Activated CD4-positive, alpha-beta T cell treated with anti-CD3 and anti-CD28 coated beads, Interleukin-2, amount 10 ng/mL, durations not matched to agents 24 days and 14 days (primary cell): ENCODE data around the gene FCER2. TPM values are rescaled to one million over a fixed set of nuclear protein-coding genes. Genes with fewer than 3 reads are reported as not detected.

Experiments
- DNase-seq: peaks from one replicate; pipeline ENCODE4 v3.0.0; 2022
- H3K27ac Mint-ChIP-seq: one replicate; pipeline ENCODE4 v1.8.0; 2022; ENCODE audit warnings: mild to moderate bottlenecking, mixed read lengths
- H3K27me3 Mint-ChIP-seq: one replicate; pipeline ENCODE4 v1.8.0; 2022; ENCODE audit warnings: mixed read lengths
- H3K36me3 Mint-ChIP-seq: one replicate; pipeline ENCODE4 v1.8.0; 2022; ENCODE audit warnings: low read depth, mild to moderate bottlenecking, mixed read lengths
- H3K4me1 Mint-ChIP-seq: one replicate; pipeline ENCODE4 v1.8.0; 2021; ENCODE audit warnings: mixed read lengths
- H3K4me3 Mint-ChIP-seq: one replicate; pipeline ENCODE4 v1.8.0; 2022; ENCODE audit warnings: mild to moderate bottlenecking, moderate library complexity, mixed read lengths
- H3K9me3 Mint-ChIP-seq: one replicate; pipeline ENCODE4 v1.8.0; 2021; ENCODE audit warnings: mixed read lengths
- intact Hi-C: fragments of 100-400 bp; cut with micrococcal nuclease; formaldehyde crosslinking; loops from one replicate; pipeline ENCODE4 v1.15.1; 2023
- total RNA-seq: library from RNA; stranded (reverse); gene quantifications from 2 replicates; pipeline ENCODE4 v1.2.3, GENCODE V29; 2022

FCER2 gene
- total RNA-seq, 1 donor from 2014 or later: not detected

DNA sequence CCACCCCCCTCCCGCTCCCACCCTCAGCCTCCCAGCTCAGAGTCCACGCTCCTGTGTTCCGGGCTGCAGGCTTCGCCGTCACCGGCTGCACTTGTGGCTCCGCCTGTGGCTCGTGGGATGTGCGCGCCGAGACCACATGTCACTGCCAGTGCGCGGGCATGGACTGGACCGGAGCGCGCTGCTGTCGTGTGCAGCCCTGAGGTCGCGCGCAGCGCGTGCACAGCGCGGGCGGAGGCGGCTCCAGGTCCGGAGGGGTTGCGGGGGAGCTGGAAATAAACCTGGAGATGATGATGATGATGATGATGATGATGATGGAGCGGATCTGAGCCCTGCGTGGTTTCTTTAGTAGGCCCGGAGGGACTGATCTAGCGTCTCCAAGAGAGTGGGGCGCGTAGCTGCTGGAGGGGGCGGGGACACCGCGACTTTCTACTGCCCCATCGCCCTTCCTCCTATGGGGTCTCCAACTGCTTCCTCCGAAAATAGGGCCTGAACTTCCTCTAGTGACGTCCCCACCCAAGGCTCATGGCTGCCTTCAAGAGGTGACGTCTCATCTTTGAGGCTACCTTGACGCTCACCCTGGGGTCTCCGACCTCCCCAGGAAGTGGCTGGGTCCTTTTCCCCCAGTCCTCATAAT is 31.7 kb downstream of the FCER2 start:
- peaks cover 32% of the 10 kb centered on the region for H3K27me3 Mint-ChIP-seq
- H3K36me3 Mint-ChIP-seq: no peaks in the 10 kb centered on the region
- DNase-seq: peak; percentile 78
- no peaks in the 10 kb centered on the region for H3K9me3 Mint-ChIP-seq
- H3K4me1 Mint-ChIP-seq: peaks cover 14% of the 10 kb centered on the region
- H3K27ac Mint-ChIP-seq: no peak overlapping the region
- intact Hi-C loops: no loop called here
- H3K4me3 Mint-ChIP-seq: peak overlapping the region; percentile 79

DNA sequence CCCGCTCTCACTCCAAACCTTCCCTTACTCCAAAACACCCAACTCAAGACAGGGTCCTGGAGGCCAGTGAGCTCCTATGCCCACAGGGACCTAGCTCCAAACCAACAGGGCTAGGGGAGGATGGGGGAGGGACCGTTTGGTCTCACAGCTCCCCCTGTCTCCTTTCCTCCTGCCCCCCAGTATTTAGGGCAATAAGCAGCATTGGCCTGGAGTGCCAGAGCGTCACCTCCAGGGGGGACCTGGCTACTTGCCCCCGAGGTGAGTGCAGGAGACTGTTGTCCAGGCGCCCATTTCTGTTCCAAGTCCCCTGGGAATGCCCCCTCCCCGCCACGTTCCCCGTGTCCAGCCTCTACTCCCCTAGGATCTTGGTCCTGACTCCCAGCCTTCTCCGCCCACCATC is 32.3 kb downstream of the FCER2 start:
- Mint-ChIP-seq H3K4me1 (peaks cover 14% of the 10 kb centered on the region), H3K9me3 (no peaks in the 10 kb centered on the region), H3K4me3 (no peak overlapping the region), H3K27ac (no peak overlapping the region), H3K27me3 (peaks cover 32% of the 10 kb centered on the region), H3K36me3 (no peaks in the 10 kb centered on the region)
- no peak for DNase-seq
- intact Hi-C loops: no loop called here

DNA sequence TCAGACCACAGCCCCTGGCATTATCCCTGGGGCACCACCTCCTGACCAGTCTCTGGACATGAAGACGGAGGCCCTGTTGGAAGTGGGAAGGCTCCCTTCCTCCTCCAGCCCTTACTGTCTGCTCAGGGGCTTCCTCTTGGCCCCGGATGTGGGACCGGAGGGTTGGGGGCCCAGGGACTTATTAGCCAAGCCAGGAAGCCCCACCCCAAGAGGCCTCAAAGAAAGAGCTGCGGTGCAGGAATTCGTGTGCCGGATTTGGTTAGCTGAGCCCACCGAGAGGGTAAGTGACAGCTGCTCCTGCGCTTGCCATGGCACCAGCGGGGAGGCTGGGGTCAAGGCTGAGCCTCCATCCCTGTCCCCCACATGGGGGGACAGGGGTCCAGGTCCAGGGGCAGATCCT is 33.1 kb downstream of the FCER2 start, which contains the start of gene RETN:
Gene RETN (plus strand): TSS at position 208 of the 400 bp plus-strand sequence. CDS start 278 bp downstream, outside the sequence.
- intact Hi-C loops: no loop called here
- peaks cover 30% of the 10 kb centered on the region for H3K27me3 Mint-ChIP-seq
- H3K27ac Mint-ChIP-seq: no peak within 1 kb of the TSS

DNA sequence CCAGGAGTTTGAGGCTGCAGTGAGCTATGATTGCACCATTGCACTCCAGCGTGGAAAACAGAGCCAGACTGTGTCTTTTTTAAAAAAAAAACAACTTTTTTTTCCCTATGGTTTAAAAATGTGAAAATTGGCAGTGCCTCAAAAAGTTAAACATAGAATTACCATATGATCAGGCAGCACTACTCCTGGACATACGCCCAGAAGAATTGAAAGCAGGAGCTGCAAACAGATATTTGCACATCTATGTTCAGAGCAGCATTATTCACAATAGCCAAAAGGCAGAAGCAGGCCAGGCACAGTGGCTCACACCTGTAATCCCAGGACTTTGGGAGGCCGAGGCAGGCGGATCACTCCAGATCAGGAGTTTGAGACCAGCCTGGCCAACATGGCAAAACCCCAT is 36.9 kb downstream of the FCER2 start:
- Mint-ChIP-seq H3K4me1 (peaks cover 4% of the 10 kb centered on the region), H3K9me3 (no peaks in the 10 kb centered on the region), H3K27me3 (peaks cover 13% of the 10 kb centered on the region), H3K27ac (no peak overlapping the region), H3K36me3 (no peaks in the 10 kb centered on the region), H3K4me3 (no peak overlapping the region)
- intact Hi-C loops: no loop called here
- DNase-seq: no peak

More for the DNA sequence above, 33.1 kb downstream of the FCER2 start, which contains the start of gene RETN:
- H3K36me3 Mint-ChIP-seq: no peaks in the 10 kb centered on the region
- H3K4me1 Mint-ChIP-seq: peaks cover 10% of the 10 kb centered on the region
- H3K9me3 Mint-ChIP-seq: no peaks in the 10 kb centered on the region
- peak within 1 kb of the TSS; percentile 38 for H3K4me3 Mint-ChIP-seq
- DNase-seq: no peak

DNA sequence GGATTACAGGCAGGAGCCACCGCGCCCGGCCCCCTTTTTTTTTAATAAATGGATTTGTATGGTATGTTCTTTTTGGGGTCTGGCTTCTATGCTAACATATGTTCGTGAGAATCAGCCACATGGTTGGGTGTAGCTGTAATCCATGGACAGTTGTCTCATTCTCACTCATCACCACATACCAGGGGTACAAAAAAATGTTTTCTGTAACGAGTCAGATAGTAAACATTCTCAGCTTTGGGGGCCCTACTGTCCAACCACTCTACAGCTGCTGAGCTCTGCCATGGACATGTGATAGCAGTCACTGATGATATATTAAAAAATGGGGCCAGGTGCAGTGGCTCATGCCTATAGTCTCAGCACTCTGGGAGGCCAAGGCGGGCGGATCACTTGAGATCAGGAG is 38.2 kb downstream of the FCER2 start:
- no peaks in the 10 kb centered on the region for H3K36me3 Mint-ChIP-seq
- no peak for DNase-seq
- intact Hi-C loops: no loop called here
- H3K27ac Mint-ChIP-seq: no peak overlapping the region
- no peak overlapping the region for H3K4me3 Mint-ChIP-seq
- no peaks in the 10 kb centered on the region for H3K4me1 Mint-ChIP-seq
- H3K9me3 Mint-ChIP-seq: no peaks in the 10 kb centered on the region
- peaks cover 6% of the 10 kb centered on the region for H3K27me3 Mint-ChIP-seq

DNA sequence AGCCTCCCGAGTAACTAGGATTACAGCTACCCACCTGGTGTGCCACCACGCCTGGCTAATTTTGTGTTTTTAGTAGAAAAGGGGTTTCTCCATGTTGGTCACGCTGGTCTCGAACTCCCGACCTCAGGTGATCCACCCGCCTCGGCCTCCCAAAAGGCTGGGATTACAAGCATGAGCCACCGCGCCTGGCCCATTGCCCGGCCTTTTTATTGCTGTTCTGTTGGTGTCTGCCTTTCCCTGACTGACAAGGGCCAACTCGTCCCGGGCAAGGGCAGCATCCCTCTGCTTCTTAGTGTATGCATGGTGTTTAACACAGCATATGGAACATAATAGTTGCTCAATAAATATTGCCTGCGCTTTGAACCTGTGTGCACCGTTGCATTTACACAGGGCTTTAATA is 39.3 kb downstream of the FCER2 start:
- Mint-ChIP-seq H3K4me3 (no peak overlapping the region), H3K27ac (no peak overlapping the region), H3K27me3 (peaks cover 6% of the 10 kb centered on the region), H3K36me3 (no peaks in the 10 kb centered on the region), H3K4me1 (peaks cover 5% of the 10 kb centered on the region), H3K9me3 (no peaks in the 10 kb centered on the region)
- intact Hi-C loops: no loop called here
- DNase-seq: no peak

DNA sequence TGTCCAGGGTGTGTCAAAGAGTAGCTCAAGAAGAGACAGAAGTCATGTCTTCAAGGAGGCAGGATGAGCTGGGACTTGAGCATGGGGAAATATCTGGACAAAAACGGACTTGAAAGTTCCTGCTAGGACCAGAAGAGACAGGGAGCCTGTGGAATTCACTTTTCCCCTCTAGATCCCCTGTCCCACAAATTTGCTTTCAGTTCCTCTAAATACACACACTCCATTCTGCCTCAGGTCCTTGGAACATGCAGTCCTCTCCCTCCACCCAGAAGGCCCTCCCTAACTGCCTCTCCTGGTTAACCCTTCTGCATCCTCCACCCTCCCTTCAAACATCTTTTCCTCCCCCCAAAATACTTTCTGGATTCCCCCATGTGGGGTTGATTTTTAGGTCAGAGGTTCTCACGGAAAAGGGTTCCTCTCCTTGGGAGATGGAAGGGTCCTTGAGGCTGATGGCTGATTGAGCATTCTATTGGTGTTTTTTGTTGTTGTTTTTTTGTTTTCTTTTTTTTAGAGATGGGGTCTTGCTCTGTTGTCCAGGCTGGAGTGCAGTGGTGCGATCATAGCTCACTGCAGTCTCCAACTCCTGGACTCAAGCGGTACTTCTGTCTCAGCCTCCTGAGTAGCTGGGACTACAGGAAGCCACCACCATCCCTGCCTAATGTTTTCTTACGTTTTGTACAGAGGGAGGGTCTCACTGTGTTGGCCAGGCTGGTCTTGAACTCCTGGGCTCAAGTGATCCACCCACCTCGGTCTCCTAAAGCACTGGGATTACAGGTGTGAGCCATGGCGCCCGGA is 40.0 kb downstream of the FCER2 start:
- DNase-seq: no peak
- no peaks in the 10 kb centered on the region for H3K36me3 Mint-ChIP-seq
- peaks cover 4% of the 10 kb centered on the region for H3K27me3 Mint-ChIP-seq
- no peak overlapping the region for H3K4me3 Mint-ChIP-seq
- H3K27ac Mint-ChIP-seq: no peak overlapping the region
- H3K9me3 Mint-ChIP-seq: no peaks in the 10 kb centered on the region
- H3K4me1 Mint-ChIP-seq: peaks cover 10% of the 10 kb centered on the region
- intact Hi-C loops: no loop called here

DNA sequence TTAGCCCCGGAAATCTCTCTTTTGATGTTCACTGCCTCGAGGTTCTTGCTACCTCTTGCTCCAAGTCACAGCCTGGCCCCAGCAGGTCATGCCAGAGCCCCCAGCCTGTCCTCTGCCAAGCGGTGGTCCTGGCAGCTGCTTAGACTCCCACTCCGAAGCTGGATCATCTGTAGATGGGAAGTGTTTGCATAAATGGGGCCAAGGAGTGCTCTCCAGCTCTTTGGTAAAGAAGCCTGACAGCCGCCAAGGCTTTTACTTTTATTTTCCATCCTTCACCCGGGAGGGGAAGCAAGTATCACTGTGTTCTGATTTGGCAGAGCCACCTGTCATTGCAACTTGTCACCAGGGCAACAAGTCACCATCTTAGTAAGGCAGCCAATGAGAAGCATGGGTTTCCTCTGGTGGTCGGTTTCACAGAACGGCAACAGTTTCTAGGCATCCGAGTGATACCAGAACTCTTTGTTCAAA is 43.7 kb downstream of the FCER2 start:
- no peaks in the 10 kb centered on the region for H3K36me3 Mint-ChIP-seq
- no peaks in the 10 kb centered on the region for H3K9me3 Mint-ChIP-seq
- H3K27me3 Mint-ChIP-seq: no peaks in the 10 kb centered on the region
- peak; percentile 88 for DNase-seq
- H3K27ac Mint-ChIP-seq: peak overlapping the region; percentile 71
- peak overlapping the region; percentile 64 for H3K4me3 Mint-ChIP-seq
- intact Hi-C loops: no loop called here
- H3K4me1 Mint-ChIP-seq: peaks cover 12% of the 10 kb centered on the region

DNA sequence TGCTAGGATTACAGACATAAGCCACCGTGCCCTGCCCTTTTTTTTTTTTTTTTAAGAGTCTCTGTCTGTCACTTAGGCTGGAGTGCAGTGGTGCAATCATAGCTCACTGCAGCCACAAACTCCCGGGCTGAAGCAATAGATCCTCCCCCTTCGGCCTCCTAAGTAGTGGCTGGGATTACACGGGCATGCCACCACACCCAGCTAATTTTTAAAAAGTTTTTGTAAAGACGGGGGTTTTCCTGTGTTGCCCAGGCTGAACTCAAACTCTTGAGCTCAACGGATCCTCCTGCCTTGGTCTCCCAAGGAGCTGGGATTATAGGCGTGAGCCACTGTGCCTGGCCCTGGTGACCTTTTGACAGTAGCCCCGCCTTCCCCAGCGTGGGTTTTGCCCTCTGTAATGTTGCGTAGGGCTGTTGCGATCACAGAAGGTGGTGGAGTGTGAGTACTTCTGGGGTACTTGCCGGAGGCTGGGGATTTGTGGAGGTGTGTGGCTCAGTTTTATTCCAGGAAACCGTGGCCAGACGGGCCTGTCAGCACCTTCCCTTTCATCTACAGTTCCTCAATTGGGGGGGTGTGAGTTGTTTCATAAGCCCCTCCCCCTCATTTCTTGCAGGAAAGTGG is 44.7 kb downstream of the FCER2 start:
- Mint-ChIP-seq H3K36me3 (no peaks in the 10 kb centered on the region), H3K4me3 (no peak overlapping the region), H3K9me3 (no peaks in the 10 kb centered on the region), H3K27me3 (no peaks in the 10 kb centered on the region), H3K4me1 (peaks cover 18% of the 10 kb centered on the region), H3K27ac (peak overlapping the region; percentile 56)
- intact Hi-C loops: no loop called here
- peak; percentile 70 for DNase-seq

DNA sequence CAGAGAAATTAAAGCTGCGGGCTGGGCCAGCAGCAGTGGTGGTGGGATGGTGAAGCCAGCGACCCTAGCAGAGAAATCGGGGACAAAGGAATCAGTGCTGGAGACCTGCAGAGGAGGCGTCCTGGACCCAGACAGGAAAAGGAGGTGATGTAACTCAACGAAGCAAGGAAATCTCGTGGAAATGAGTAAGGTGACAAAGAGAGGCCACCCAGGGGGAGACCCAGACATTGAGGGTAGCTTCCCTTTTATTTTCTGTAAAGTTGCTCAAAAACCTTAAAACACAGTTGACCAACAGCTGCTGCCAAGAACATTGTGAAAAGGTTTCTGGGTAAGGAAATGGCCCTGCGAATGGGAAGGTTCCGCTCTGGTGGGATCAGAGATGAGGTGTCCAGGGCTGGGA is 46.4 kb downstream of the FCER2 start:
- no peak overlapping the region for H3K27ac Mint-ChIP-seq
- DNase-seq: no peak
- peaks cover 22% of the 10 kb centered on the region for H3K4me1 Mint-ChIP-seq
- intact Hi-C loops: no loop called here
- no peaks in the 10 kb centered on the region for H3K36me3 Mint-ChIP-seq
- no peak overlapping the region for H3K4me3 Mint-ChIP-seq
- no peaks in the 10 kb centered on the region for H3K27me3 Mint-ChIP-seq
- no peaks in the 10 kb centered on the region for H3K9me3 Mint-ChIP-seq

DNA sequence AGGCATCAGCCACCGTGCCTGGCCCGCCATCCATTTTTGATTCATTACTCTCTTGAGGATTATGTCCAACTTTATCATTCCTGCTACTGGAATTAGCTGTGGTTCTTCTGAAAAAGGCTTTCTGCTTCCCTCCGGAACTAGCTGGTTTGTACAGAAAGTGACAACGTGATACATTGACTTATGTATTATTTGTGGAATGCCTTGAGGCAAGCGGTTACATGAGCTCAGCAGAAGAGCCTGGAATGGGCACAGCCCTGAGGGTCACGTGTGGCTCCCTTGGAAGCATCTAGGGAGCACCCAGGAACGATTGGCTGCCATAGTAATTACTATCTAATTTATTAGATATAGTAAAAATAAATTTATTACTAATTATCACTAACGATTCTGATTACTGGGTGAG is 47.5 kb downstream of the FCER2 start:
- Mint-ChIP-seq H3K36me3 (no peaks in the 10 kb centered on the region), H3K4me1 (peaks cover 22% of the 10 kb centered on the region), H3K9me3 (no peaks in the 10 kb centered on the region), H3K27ac (no peak overlapping the region), H3K27me3 (peaks cover 2% of the 10 kb centered on the region), H3K4me3 (no peak overlapping the region)
- intact Hi-C loops: no loop called here
- DNase-seq: no peak

DNA sequence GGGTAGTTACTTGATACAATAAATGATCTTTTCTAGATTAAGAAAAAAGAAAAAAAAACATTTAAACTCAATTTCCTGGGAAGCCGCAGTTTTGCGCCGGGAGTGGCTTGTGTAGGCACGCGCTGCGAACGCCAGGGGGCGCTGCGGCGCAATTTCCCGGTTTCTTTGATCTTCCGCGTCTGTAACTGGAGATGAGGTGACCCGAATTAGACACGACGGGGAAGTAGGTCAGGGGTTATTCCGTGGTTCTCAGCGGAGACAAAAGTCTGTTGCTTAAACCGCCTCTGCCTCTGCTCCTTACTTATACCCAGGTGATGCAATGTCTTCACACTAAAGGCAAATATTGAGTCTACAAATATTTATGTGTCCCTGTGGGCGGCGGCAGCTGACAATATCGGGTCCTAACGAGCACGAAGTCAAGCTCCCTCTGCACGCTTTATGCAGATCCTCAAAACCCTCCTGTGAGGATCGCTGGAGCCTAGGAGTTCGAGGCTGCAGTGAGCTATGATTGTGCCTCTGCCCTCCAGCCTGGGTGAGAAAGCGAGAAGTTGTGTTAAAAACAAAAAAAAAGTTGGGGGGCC is 49.8 kb downstream of the FCER2 start:
- peak overlapping the region; percentile 80 for H3K27ac Mint-ChIP-seq
- H3K27me3 Mint-ChIP-seq: peaks cover 2% of the 10 kb centered on the region
- peak overlapping the region; percentile 71 for H3K4me3 Mint-ChIP-seq
- H3K9me3 Mint-ChIP-seq: no peaks in the 10 kb centered on the region
- intact Hi-C loops: loop anchor here (1.0 kb wide), 2 partner anchors 29 to 147 kb away; no protein-coding TSS in a partner anchor
- peak; percentile 96 for DNase-seq
- peaks cover 5% of the 10 kb centered on the region for H3K36me3 Mint-ChIP-seq
- peaks cover 14% of the 10 kb centered on the region for H3K4me1 Mint-ChIP-seq

DNA sequence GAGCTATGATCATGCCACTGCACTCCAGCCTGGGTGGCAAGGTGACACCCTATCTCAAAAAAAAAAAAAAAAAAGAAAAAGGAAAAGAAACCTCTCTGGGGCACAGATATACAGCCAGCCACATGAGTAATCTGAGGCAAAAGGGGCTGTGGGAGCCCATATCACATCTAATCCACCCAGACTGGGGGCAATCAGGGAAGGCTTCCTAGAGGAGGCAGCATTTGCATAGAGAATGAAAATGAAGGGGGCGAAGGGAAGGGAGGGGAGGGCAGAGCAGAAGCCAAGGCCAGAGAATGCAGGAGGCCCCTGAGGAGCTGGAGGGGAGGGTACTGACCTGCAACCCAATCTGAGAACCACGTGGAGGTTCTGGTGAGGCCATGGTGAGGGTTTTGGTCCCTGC is 51.8 kb downstream of the FCER2 start:
- peaks cover 10% of the 10 kb centered on the region for H3K4me1 Mint-ChIP-seq
- DNase-seq: no peak
- peaks cover 12% of the 10 kb centered on the region for H3K36me3 Mint-ChIP-seq
- H3K9me3 Mint-ChIP-seq: no peaks in the 10 kb centered on the region
- H3K27me3 Mint-ChIP-seq: peaks cover 2% of the 10 kb centered on the region
- no peak overlapping the region for H3K4me3 Mint-ChIP-seq
- no peak overlapping the region for H3K27ac Mint-ChIP-seq
- intact Hi-C loops: no loop called here
